Spleen (tissue), 7 donors: Measurements from ENCODE around the gene SSPN.

Source experiments
- CTCF ChIP-seq, 11 experiments: fragments of 200-600 bp in 7 of 11; fragments of 450-650 bp in 4 of 11; sonication (generic) in 4 of 11; IDR thresholded peaks in 8 of 11; conservative IDR thresholded peaks in 3 of 11; 1 replicate in 7 of 11; 2 replicates in 4 of 11; pipeline versions ENCODE4 v1.4.0 to v1.8.0; 2016 to 2021; ENCODE audit warnings: antibody characterized with exemption in 11 of 11, inconsistent platforms in 4 of 11, mild to moderate bottlenecking in 1 of 11
- POLR2A ChIP-seq, 3 donors: fragments of 450-650 bp; IDR thresholded peaks; one replicate each; pipeline ENCODE4 v1.5.1; 2017; ENCODE audit warnings: antibody characterized with exemption in 3 of 3, mild to moderate bottlenecking in 1 of 3
- POLR2AphosphoS5 ChIP-seq, 3 donors: sonication (generic); formaldehyde crosslinking; IDR thresholded peaks; one replicate each; pipeline ENCODE4 v1.5.1; 2017; ENCODE audit warnings: antibody characterized with exemption in 3 of 3
- donor health status: DM: no; HTN: no; CAD: no; lungs with moderate emphysema.
- donor health status: DM: no; HTN: no; CAD: no.
- donor health status: DM: no; HTN: no; CAD: no.

GRCh38 chr12:26192142-26192541, 3.2 kb upstream of the SSPN start:
- TF ChIP-seq CTCF (IDR thresholded peaks at IDR 0.05 in 8 of 11, conservative IDR thresholded peaks at IDR 0.05 in 3 of 11) (no peak), POLR2A (IDR thresholded peaks at IDR 0.05) (no peak), POLR2AphosphoS5 (IDR thresholded peaks at IDR 0.05) (no peak)
